Measurements from ENCODE around the gene TIAM2.

The TIAM2 gene

DNA sequence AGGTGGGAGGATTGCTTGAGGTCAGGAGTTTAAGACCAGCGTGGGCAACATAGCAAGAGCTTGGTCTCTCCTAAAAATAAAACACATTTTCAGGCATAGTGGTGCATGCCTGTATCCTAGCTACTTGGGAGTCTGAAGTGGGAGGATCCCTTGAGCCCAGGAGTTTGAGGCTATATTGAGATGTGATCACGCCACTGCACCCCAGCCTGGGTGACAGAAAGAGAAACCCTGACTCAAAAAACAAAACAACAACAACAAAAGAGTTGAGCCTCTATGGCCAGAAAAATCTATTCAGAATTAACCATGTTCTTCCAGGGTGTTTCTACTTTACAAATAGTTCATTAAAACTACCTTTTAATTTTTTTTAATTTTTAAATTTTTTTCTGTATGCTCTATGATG is 60.6 kb downstream of the TIAM2 start:
- TF ChIP-seq CTCF (IDR thresholded peaks at IDR 0.05; ENCODE audit: insufficient read depth, low read length, missing control alignments) = no peak
- DNase-seq (ENCODE audit: low read depth, low spot score) = no peak
- ChIA-PET CTCF (no interaction called here), POLR2A (no interaction called here)
- H3K4me3 ChIP-seq (ENCODE audit: low read depth, low read length) = no peak overlapping the region

DNA sequence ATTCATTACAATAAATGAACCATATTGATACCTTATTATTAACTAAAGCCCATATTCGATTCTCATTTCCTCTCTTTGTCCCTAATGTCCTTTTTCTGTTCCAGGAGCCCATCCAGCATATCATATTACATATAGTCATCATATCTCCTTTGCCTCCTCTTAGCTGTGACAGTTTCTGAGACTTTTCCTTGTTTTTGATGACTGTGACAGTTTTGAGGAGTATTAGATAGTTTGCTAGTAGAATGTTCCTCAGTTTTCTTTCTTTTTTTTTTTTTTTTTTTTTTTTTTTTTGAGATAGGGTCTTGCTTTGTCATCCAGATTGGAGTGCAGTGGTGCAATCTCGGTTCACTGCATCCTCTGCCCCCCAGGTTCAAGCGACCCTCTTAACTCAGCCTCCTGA is 61.6 kb downstream of the TIAM2 start:
- no peak overlapping the region for H3K4me3 ChIP-seq (ENCODE audit: low read depth, low read length)
- DNase-seq (ENCODE audit: low read depth, low spot score) = no peak
- TF ChIP-seq CTCF (IDR thresholded peaks at IDR 0.05; ENCODE audit: insufficient read depth, low read length, missing control alignments) = no peak
- ChIA-PET CTCF (no interaction called here), POLR2A (no interaction called here)

- ChIA-PET CTCF (interaction anchor here (0.6 kb wide), 1 partner anchor 37 kb away, joined by 3 read pairs; no protein-coding TSS in a partner anchor), POLR2A (no interaction called here)
Measured at GRCh38 chr6:155061381-155061780, 66.3 kb downstream of the TIAM2 start.

DNA sequence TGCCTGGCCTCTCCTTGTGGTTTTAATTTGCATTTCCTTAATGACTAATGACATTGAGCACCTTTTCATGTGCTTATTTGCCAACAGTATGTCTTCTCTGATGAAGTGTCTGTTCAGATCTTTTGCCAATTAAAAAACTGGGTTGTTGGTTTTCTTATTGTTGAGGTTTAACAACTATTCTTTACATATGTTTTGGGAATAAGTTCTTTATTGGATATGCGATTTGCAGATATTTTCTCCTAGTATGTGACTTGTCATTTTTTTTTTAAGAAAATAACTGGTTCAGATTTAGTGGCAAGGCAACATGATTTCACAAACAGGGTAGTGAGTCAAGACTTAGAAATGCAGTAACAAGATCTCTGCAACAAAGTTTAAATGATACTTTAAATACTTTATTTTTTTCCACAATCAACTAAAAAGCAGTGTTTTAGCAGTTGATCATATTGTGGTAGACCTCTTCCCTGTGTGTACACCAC is 67.8 kb downstream of the TIAM2 start:
- H3K4me3 ChIP-seq (ENCODE audit: low read depth, low read length) = no peak overlapping the region
- ChIA-PET POLR2A (no interaction called here), CTCF (no interaction called here)
- peak; percentile 77 for DNase-seq (ENCODE audit: low read depth, low spot score)
- no peak for TF ChIP-seq CTCF (IDR thresholded peaks at IDR 0.05; ENCODE audit: insufficient read depth, low read length, missing control alignments)

More at GRCh38 chr6:155061381-155061780, 66.3 kb downstream of the TIAM2 start:
- TF ChIP-seq CTCF (IDR thresholded peaks at IDR 0.05; ENCODE audit: insufficient read depth, low read length, missing control alignments) = no peak
- DNase-seq (ENCODE audit: low read depth, low spot score) = no peak
- no peak overlapping the region for H3K4me3 ChIP-seq (ENCODE audit: low read depth, low read length)

DNA sequence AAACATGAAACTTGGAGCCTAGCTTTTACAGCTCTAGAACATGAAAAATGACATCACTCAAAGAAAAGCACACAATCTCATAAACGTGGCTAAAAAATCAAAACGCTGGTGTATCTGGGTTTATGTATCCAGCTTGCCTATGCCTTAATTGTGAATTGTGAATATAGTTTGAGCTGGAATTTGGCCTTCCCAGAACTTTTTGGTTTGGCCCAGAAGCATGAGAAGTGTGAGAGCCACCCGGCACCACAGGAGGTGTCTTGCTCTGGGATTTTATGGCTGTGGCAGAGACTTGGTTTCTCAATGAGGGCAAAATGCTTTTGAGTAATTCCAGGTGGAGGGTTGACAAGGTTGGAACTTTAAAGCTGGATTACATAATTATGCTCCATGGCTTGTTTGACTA is 69.2 kb downstream of the TIAM2 start:
- H3K4me3 ChIP-seq (ENCODE audit: low read depth, low read length) = no peak overlapping the region
- POLR2A ChIA-PET = no interaction called here
- CTCF ChIA-PET = interaction anchor here (1.0 to 1.3 kb wide), 2 partner anchors 16 to 21 kb away, joined by 3 read pairs; no protein-coding TSS in a partner anchor
- no peak for DNase-seq (ENCODE audit: low read depth, low spot score)
- no peak for TF ChIP-seq CTCF (IDR thresholded peaks at IDR 0.05; ENCODE audit: insufficient read depth, low read length, missing control alignments)

GRCh38 chr6:155066361-155066760 is 71.2 kb downstream of the TIAM2 start:
- H3K4me3 ChIP-seq (ENCODE audit: low read depth, low read length) = no peak overlapping the region
- TF ChIP-seq CTCF (IDR thresholded peaks at IDR 0.05; ENCODE audit: insufficient read depth, low read length, missing control alignments) = no peak
- CTCF ChIA-PET = interaction anchor here (0.6 kb wide), 1 partner anchor 204 kb away, joined by 3 read pairs; no protein-coding TSS in a partner anchor
- POLR2A ChIA-PET = no interaction called here
- DNase-seq (ENCODE audit: low read depth, low spot score) = no peak

All from AG04449 (cell line).